ENCODE measurements around the gene UTP14C. TPM values are rescaled to one million over a fixed set of nuclear protein-coding genes. Genes with fewer than 3 reads are reported as not detected.

UTP14C gene
- total RNA-seq, 1 experiment from 2014 or later: 19.8 TPM

GRCh38 chr13:51999921-52000320 is 24.6 kb upstream of the UTP14C start:
- H3K4me2 ChIP-seq (ENCODE audit: insufficient read depth, insufficient read length, low read length): no peak overlapping the region

More at GRCh38 chr13:51999921-52000320, 24.6 kb upstream of the UTP14C start:
- Mint-ChIP-seq H3K27me3 (ENCODE audit: low read depth) (peaks cover 1% of the 10 kb centered on the region; the same call in 1 of the 2 replicates), H3K36me3 (ENCODE audit: insufficient read depth in 1 of 3, low read depth in 3 of 3) (no peaks in the 10 kb centered on the region; a peak in 1 of 7 replicates), H3K4me3 (no peak overlapping the region), H3K9me3 (no peaks in the 10 kb centered on the region), H3K4me1 (peaks cover 54 to 66% of the 10 kb centered on the region in 2 experiments), H3K27ac (peak overlapping the region in 2 of 3 experiments; percentile 24 to 76; a peak in 4 of 7 replicates)
- Histone ChIP-seq H2BK120ac (ENCODE audit: low read depth, low read length, poor library complexity, severe bottlenecking) (no peak overlapping the region), H2AFZ (ENCODE audit: low read length) (no peak overlapping the region), H4K8ac (replicated peaks; ENCODE audit: insufficient read length, low read depth, low read length) (no peak overlapping the region), H3T11ph (ENCODE audit: low read length) (no peak overlapping the region), H2BK20ac (ENCODE audit: low read depth, low read length, poor library complexity, severe bottlenecking) (no peak overlapping the region), H3K56ac (ENCODE audit: insufficient read length, low read depth, low read length) (no peak overlapping the region), H2BK15ac (ENCODE audit: low read depth, low read length) (no peak overlapping the region), H3K4me1 (ENCODE audit: insufficient read depth, low read length) (peaks cover 8% of the 10 kb centered on the region; the same call in 1 of the 2 replicates), H3K23me2 (ENCODE audit: insufficient read length, low read depth, low read length, poor library complexity, severe bottlenecking) (no peaks in the 10 kb centered on the region), H3K79me1 (ENCODE audit: insufficient read depth, low read depth, low read length, poor library complexity, severe bottlenecking) (no peaks in the 10 kb centered on the region), H2AK5ac (ENCODE audit: insufficient read length, low read length) (no peak overlapping the region), H2BK12ac (ENCODE audit: insufficient read length, low read depth, low read length) (no peak overlapping the region), H2BK5ac (ENCODE audit: insufficient read length, low read length) (no peak overlapping the region), H3K23ac (ENCODE audit: insufficient read length, low read depth, low read length) (no peak overlapping the region), H4K20me1 (ENCODE audit: control insufficient read depth, insufficient read depth, insufficient read length) (no peaks in the 10 kb centered on the region), H3K9me3 (ENCODE audit: control insufficient read depth, low read depth, low read length) (no peaks in the 10 kb centered on the region), H3K9ac (ENCODE audit: extremely low read depth, insufficient read length, low read length) (no peak overlapping the region), H3K27me3 (ENCODE audit: insufficient read depth, low read length) (no peaks in the 10 kb centered on the region), H3K79me2 (ENCODE audit: insufficient read depth, low read length) (no peaks in the 10 kb centered on the region), H4K91ac (ENCODE audit: insufficient read length, low read depth, low read length) (no peak overlapping the region), H3K27ac (ENCODE audit: insufficient read length, low read depth, low read length) (no peak overlapping the region), H3K18ac (ENCODE audit: insufficient read length, low read depth, low read length) (no peak overlapping the region), H3K14ac (ENCODE audit: insufficient read depth, low read length) (no peak overlapping the region), H4K5ac (ENCODE audit: insufficient read length, low read depth, low read length) (no peak overlapping the region), H3K4ac (ENCODE audit: low read depth, low read length) (no peak overlapping the region)
- TF ChIP-seq CTCF (conservative IDR thresholded peaks at IDR 0.05): no peak
- no CpG with 5 or more reads among the region's 1 CpG for WGBS (ENCODE audit: extremely low coverage, insufficient read length, low lambda C conversion rate)
- no peak for DNase-seq
